H9 (cell line): ENCODE results near the gene TMEM272. TPM values are rescaled to one million over a fixed set of nuclear protein-coding genes. Genes with fewer than 3 reads are reported as not detected.

Source experiments
- DNase-seq: peaks from one replicate; pipeline ENCODE4 v3.0.0-alpha.2; 2017
- H2AFZ ChIP-seq: one replicate; pipeline ENCODE4 v1.6.1; 2013; ENCODE audit warnings: mild to moderate bottlenecking, low read length, control low read depth, moderate library complexity
- H2AK5ac ChIP-seq: 2 replicates; pipeline ENCODE4 v1.6.1; 2013; ENCODE audit warnings: low read length, control low read depth, mixed read lengths; ENCODE audit not compliant: insufficient read length
- H2BK120ac ChIP-seq: one replicate; pipeline ENCODE4 v1.6.1; 2013; ENCODE audit warnings: low read depth, mild to moderate bottlenecking, low read length, control low read depth, inconsistent platforms; ENCODE audit not compliant: poor library complexity, severe bottlenecking
- H2BK12ac ChIP-seq: 2 replicates; pipeline ENCODE4 v1.6.1; 2013; ENCODE audit warnings: low read length, control low read depth, mixed read lengths, low read depth; ENCODE audit not compliant: insufficient read length
- H2BK15ac ChIP-seq: 2 replicates; pipeline ENCODE4 v1.6.1; 2013; ENCODE audit warnings: low read depth, low read length, control low read depth
- H2BK20ac ChIP-seq: one replicate; pipeline ENCODE4 v1.6.1; 2013; ENCODE audit warnings: low read depth, mild to moderate bottlenecking, low read length, control low read depth, inconsistent platforms; ENCODE audit not compliant: poor library complexity, severe bottlenecking
- H2BK5ac ChIP-seq: 2 replicates; pipeline ENCODE4 v1.6.1; 2013; ENCODE audit warnings: low read length, control low read depth, mixed read lengths; ENCODE audit not compliant: insufficient read length
- H3K14ac ChIP-seq: 2 replicates; pipeline ENCODE4 v1.6.1; 2013; ENCODE audit warnings: low read length, control low read depth; ENCODE audit not compliant: insufficient read depth
- H3K18ac ChIP-seq: 2 replicates; pipeline ENCODE4 v1.6.1; 2013; ENCODE audit warnings: low read depth, mild to moderate bottlenecking, mixed read lengths, low read length, control low read depth; ENCODE audit not compliant: insufficient read length
- H3K23ac ChIP-seq: 2 replicates; pipeline ENCODE4 v1.6.1; 2013; ENCODE audit warnings: low read length, control low read depth, mixed read lengths, low read depth; ENCODE audit not compliant: insufficient read length
- H3K23me2 ChIP-seq: 2 replicates; pipeline ENCODE4 v1.6.1; 2013; ENCODE audit warnings: low read depth, mild to moderate bottlenecking, mixed read lengths, low read length, control low read depth; ENCODE audit not compliant: insufficient read length, poor library complexity, severe bottlenecking
- H3K27ac ChIP-seq: 2 replicates; pipeline ENCODE4 v1.5.1; 2013; ENCODE audit warnings: low read length, control low read depth, mixed read lengths, low read depth; ENCODE audit not compliant: insufficient read length
- H3K27me3 ChIP-seq: 2 replicates; pipeline ENCODE4 v1.6.1; 2013; ENCODE audit warnings: low read length, control low read depth, inconsistent platforms; ENCODE audit not compliant: insufficient read depth
- H3K4ac ChIP-seq: 2 replicates; pipeline ENCODE4 v1.6.1; 2013; ENCODE audit warnings: low read depth, mild to moderate bottlenecking, control low read depth, inconsistent platforms, low read length, moderate library complexity
- H3K4me1 ChIP-seq: 2 replicates; pipeline ENCODE4 v1.6.1; 2013; ENCODE audit warnings: low read length, control low read depth, inconsistent platforms; ENCODE audit not compliant: insufficient read depth
- H3K4me2 ChIP-seq: 2 replicates; pipeline ENCODE4 v1.6.1; 2013; ENCODE audit warnings: low read length, control low read depth, mixed read lengths; ENCODE audit not compliant: insufficient read length, insufficient read depth
- H3K56ac ChIP-seq: 2 replicates; pipeline ENCODE4 v1.6.1; 2013; ENCODE audit warnings: low read depth, mild to moderate bottlenecking, mixed read lengths, low read length, control low read depth; ENCODE audit not compliant: insufficient read length
- H3K79me1 ChIP-seq: 2 replicates; pipeline ENCODE4 v1.6.1; 2013; ENCODE audit warnings: low read depth, mild to moderate bottlenecking, moderate library complexity, low read length, control low read depth, inconsistent platforms; ENCODE audit not compliant: insufficient read depth, poor library complexity, severe bottlenecking
- H3K79me2 ChIP-seq: 2 replicates; pipeline ENCODE4 v1.6.1; 2013; ENCODE audit warnings: low read length, control low read depth, inconsistent platforms; ENCODE audit not compliant: insufficient read depth
- H3K9ac ChIP-seq: 2 replicates; pipeline ENCODE4 v1.6.1; 2013; ENCODE audit warnings: low read length, control low read depth, mixed read lengths; ENCODE audit not compliant: insufficient read length; ENCODE audit errors: extremely low read depth
- H3K9me3 ChIP-seq: one replicate; pipeline ENCODE4 v1.6.1; 2013; ENCODE audit warnings: low read depth, low read length, inconsistent platforms; ENCODE audit not compliant: control insufficient read depth
- H3T11ph ChIP-seq: one replicate; pipeline ENCODE4 v1.6.1; 2013; ENCODE audit warnings: mild to moderate bottlenecking, low read length, control low read depth, inconsistent platforms
- H4K20me1 ChIP-seq: one replicate; pipeline ENCODE4 v1.6.1; 2013; ENCODE audit not compliant: control insufficient read depth, insufficient read length, insufficient read depth
- H4K5ac ChIP-seq: 2 replicates; pipeline ENCODE4 v1.6.1; 2013; ENCODE audit warnings: low read depth, mild to moderate bottlenecking, mixed read lengths, low read length, control low read depth; ENCODE audit not compliant: insufficient read length
- H4K8ac ChIP-seq: replicated peaks from 2 replicates; pipeline ENCODE4 v1.6.1; 2013; ENCODE audit warnings: low read length, control low read depth, mixed read lengths, low read depth; ENCODE audit not compliant: insufficient read length
- H4K91ac ChIP-seq: 2 replicates; pipeline ENCODE4 v1.6.1; 2013; ENCODE audit warnings: low read depth, mild to moderate bottlenecking, moderate library complexity, mixed read lengths, low read length, control low read depth; ENCODE audit not compliant: insufficient read length
- H3K27ac Mint-ChIP-seq, 3 experiments: 2 replicates in 2 of 3; 3 replicates in 1 of 3; pipeline ENCODE4 v1.8.0; 2020 to 2021; ENCODE audit warnings: mixed read lengths in 3 of 3, mild to moderate bottlenecking in 1 of 3, moderate library complexity in 1 of 3
- H3K27me3 Mint-ChIP-seq: 2 replicates; pipeline ENCODE4 v1.8.0; 2021; ENCODE audit warnings: low read depth, mild to moderate bottlenecking, moderate library complexity, mixed read lengths
- H3K36me3 Mint-ChIP-seq, 3 experiments: 2 replicates in 2 of 3; 3 replicates in 1 of 3; pipeline ENCODE4 v1.8.0; 2020 to 2021; ENCODE audit warnings: low read depth in 3 of 3, mixed read lengths in 3 of 3; ENCODE audit not compliant: insufficient read depth in 1 of 3
- H3K4me1 Mint-ChIP-seq, 2 experiments: 2 replicates each; pipeline ENCODE4 v1.8.0; 2020; ENCODE audit warnings: mixed read lengths in 2 of 2
- H3K4me3 Mint-ChIP-seq, 2 experiments: 2 replicates in 1 of 2; 3 replicates in 1 of 2; pipeline ENCODE4 v1.8.0; 2020 to 2021; ENCODE audit warnings: mild to moderate bottlenecking in 2 of 2, mixed read lengths in 2 of 2, moderate library complexity in 1 of 2
- H3K9me3 Mint-ChIP-seq, 2 experiments: 2 replicates in 1 of 2; 3 replicates in 1 of 2; pipeline ENCODE4 v1.8.0; 2020; ENCODE audit warnings: mild to moderate bottlenecking in 2 of 2, mixed read lengths in 2 of 2, moderate library complexity in 1 of 2
- CTCF ChIP-seq: fragments of 200-600 bp; sonication (generic); conservative IDR thresholded peaks from 3 replicates; pipeline ENCODE4 v1.8.0; 2021; ENCODE audit warnings: antibody characterized with exemption, mild to moderate bottlenecking
- WGBS: extraction: QIAGEN DNeasy Blood & Tissue Kit; methylation state at CpG from one replicate; pipeline ENCODE4 v1.1.7; 2013; ENCODE audit warnings: missing lambda C conversion rate, low lambda C conversion rate, mixed read lengths; ENCODE audit not compliant: insufficient read length; ENCODE audit errors: extremely low coverage; 5-methylcytosine and 5-hydroxymethylcytosine counted together
- total RNA-seq: library from RNA; stranded (reverse); gene quantifications from 2 replicates; pipeline ENCODE4 v1.2.1, GENCODE V29; 2021

The TMEM272 gene
- total RNA-seq, 1 experiment from 2014 or later = not detected

GRCh38 chr13:51887468-51887867, 42.5 kb upstream of the TMEM272 start:
- H2BK120ac ChIP-seq = no peak overlapping the region
- no peak overlapping the region for H2AK5ac ChIP-seq
- Mint-ChIP-seq H3K27ac (no peak overlapping the region), H3K4me1 (peaks cover 4 to 7% of the 10 kb centered on the region in 2 experiments; a peak in 2 of 4 replicates), H3K27me3 (peaks cover 2% of the 10 kb centered on the region), H3K4me3 (no peak overlapping the region), H3K36me3 (peaks cover 0 to 3% (median 0%) of the 10 kb centered on the region in 3 experiments; a peak in 1 of 7 replicates), H3K9me3 (peaks cover 2 to 4% of the 10 kb centered on the region in 2 experiments; a peak in 2 of 5 replicates)
- no peak overlapping the region for H2BK20ac ChIP-seq
- no CpG with 5 or more reads among the region's 2 CpGs for WGBS
- H2BK5ac ChIP-seq = no peak overlapping the region
- no peak overlapping the region for H3K27ac ChIP-seq
- no peak overlapping the region for H2BK12ac ChIP-seq
- no peak overlapping the region for H3K18ac ChIP-seq
- no peak overlapping the region for H4K5ac ChIP-seq
- H4K8ac ChIP-seq = no peak overlapping the region
- H3K56ac ChIP-seq = no peak overlapping the region
- no peaks in the 10 kb centered on the region for H3K4me1 ChIP-seq
- H3K23me2 ChIP-seq = no peaks in the 10 kb centered on the region
- no peak for DNase-seq
- no peak overlapping the region for H3T11ph ChIP-seq
- H4K91ac ChIP-seq = no peak overlapping the region
- H3K4ac ChIP-seq = no peak overlapping the region
- no peaks in the 10 kb centered on the region for H4K20me1 ChIP-seq
- no peak overlapping the region for H3K4me2 ChIP-seq
- H3K14ac ChIP-seq = no peak overlapping the region
- H3K9ac ChIP-seq = no peak overlapping the region
- H3K79me2 ChIP-seq = no peaks in the 10 kb centered on the region
- H3K79me1 ChIP-seq = no peaks in the 10 kb centered on the region
- no peak overlapping the region for H3K23ac ChIP-seq
- no peak for TF ChIP-seq CTCF
- no peak overlapping the region for H2BK15ac ChIP-seq
- H3K9me3 ChIP-seq = no peaks in the 10 kb centered on the region
- H3K27me3 ChIP-seq = no peaks in the 10 kb centered on the region; the same call in 1 of the 2 replicates
- H2AFZ ChIP-seq = no peak overlapping the region
